Keratinocyte (primary cell): ENCODE measurements around the gene CSF3R. TPM values are rescaled to one million over a fixed set of nuclear protein-coding genes. Genes with fewer than 3 reads are reported as not detected.

Source experiments
- DNase-seq: peaks from one replicate; pipeline ENCODE4 v3.0.0-alpha.2; 2011; ENCODE audit warnings: low read depth, missing footprints, low spot score
- FAIRE-seq: peaks from 2 replicates; lab custom pipeline; 2011; peaks lifted over from hg19 to GRCh38; lab: Jason Lieb, UNC
- H2AFZ ChIP-seq: 2 replicates; pipeline ENCODE4 v1.6.0; 2012; ENCODE audit warnings: low read length, control low read depth, inconsistent platforms; ENCODE audit not compliant: control insufficient read depth
- H3K27ac ChIP-seq: 2 replicates; pipeline ENCODE4 v1.5.1; 2011; ENCODE audit warnings: low read length; ENCODE audit not compliant: control insufficient read depth, insufficient read depth
- H3K27me3 ChIP-seq: 3 replicates; pipeline ENCODE4 v1.6.0; 2011; ENCODE audit warnings: low read length; ENCODE audit not compliant: control insufficient read depth, insufficient read depth; ENCODE audit errors: extremely low read depth
- H3K36me3 ChIP-seq, 2 experiments: 2 replicates in 1 of 2; 3 replicates in 1 of 2; pipeline ENCODE4 v1.5.1; 2011; ENCODE audit warnings: low read length in 2 of 2, mild to moderate bottlenecking in 1 of 2; ENCODE audit not compliant: control insufficient read depth in 2 of 2, insufficient read depth in 2 of 2; ENCODE audit errors: extremely low read depth in 1 of 2
- H3K4me1 ChIP-seq: 3 replicates; pipeline ENCODE4 v1.5.1; 2011; ENCODE audit warnings: low read length; ENCODE audit not compliant: control insufficient read depth, insufficient read depth; ENCODE audit errors: extremely low read depth
- H3K4me2 ChIP-seq: 3 replicates; pipeline ENCODE4 v1.6.0; 2011; ENCODE audit warnings: low read depth, low read length; ENCODE audit not compliant: control insufficient read depth, insufficient read depth; ENCODE audit errors: extremely low read depth
- H3K4me3 ChIP-seq, 3 experiments: fragments of 200-600 bp in 1 of 3; sonication (generic) in 1 of 3; 2 replicates in 2 of 3; 3 replicates in 1 of 3; pipeline ENCODE4 v1.5.1; 2011 to 2016; ENCODE audit warnings: low read length in 3 of 3, mild to moderate bottlenecking in 3 of 3, control low read depth in 2 of 3, inconsistent platforms in 1 of 3, low read depth in 1 of 3, mixed read lengths in 1 of 3, mixed run types in 1 of 3, moderate library complexity in 1 of 3; ENCODE audit not compliant: control insufficient read depth in 2 of 3, insufficient read depth in 2 of 3; ENCODE audit errors: extremely low read depth in 1 of 3
- H3K79me2 ChIP-seq: 2 replicates; pipeline ENCODE4 v1.6.0; 2012; ENCODE audit warnings: low read length; ENCODE audit not compliant: control insufficient read depth, insufficient read depth
- H3K9ac ChIP-seq: 3 replicates; pipeline ENCODE4 v1.6.0; 2011; ENCODE audit warnings: low read length; ENCODE audit not compliant: control insufficient read depth, insufficient read depth; ENCODE audit errors: extremely low read depth
- H3K9me1 ChIP-seq: 3 replicates; pipeline ENCODE4 v1.6.0; 2011; ENCODE audit warnings: low read length; ENCODE audit not compliant: control insufficient read depth, insufficient read depth; ENCODE audit errors: extremely low read depth
- H3K9me3 ChIP-seq: 2 replicates; pipeline ENCODE4 v1.5.1; 2012; ENCODE audit warnings: low read depth, low read length; ENCODE audit not compliant: control insufficient read depth
- H4K20me1 ChIP-seq: 3 replicates; pipeline ENCODE4 v1.6.0; 2011; ENCODE audit warnings: low read length; ENCODE audit not compliant: control insufficient read depth, insufficient read depth; ENCODE audit errors: extremely low read depth
- EZH2 ChIP-seq: IDR thresholded peaks from one replicate; pipeline ENCODE4 v1.6.1; 2012; ENCODE audit warnings: inconsistent platforms, mild to moderate bottlenecking, low read length, moderate library complexity
- dilution Hi-C: fragments of 300-500 bp; cut with MboI; formaldehyde crosslinking; loops from one replicate; pipeline ENCODE4 v1.7.0; 2020; ENCODE audit warnings: low sequenced_read_pairs; ENCODE audit not compliant: extremely low pct_ligation_motif_present
- polyA plus RNA-seq, 5 experiments: library from polyadenylated mRNA; depleted of rRNA in 3 of 5; stranded (reverse) in 3 of 5; stranded (forward) in 1 of 5; unstranded in 1 of 5; fragments of >200 nt; gene quantifications; 1 replicate in 1 of 5; 2 replicates in 3 of 5; 3 replicates in 1 of 5; pipeline versions ENCODE4 v1.2.1 to v1.2.3, GENCODE V29; 2011 to 2012; ENCODE audit warnings: missing spikeins in 2 of 5, low read depth in 1 of 5, low replicate concordance in 1 of 5
- TF ChIP-seq, protein P1 (sequence below), 3 experiments: IDR thresholded peaks in 1 of 3; conservative IDR thresholded peaks in 1 of 3; optimal IDR thresholded peaks in 1 of 3; 2 replicates in 2 of 3; 3 replicates in 1 of 3; pipeline versions ENCODE3 to v1.5.1; 2011; ENCODE audit warnings: low read length in 3 of 3, mild to moderate bottlenecking in 3 of 3, moderate library complexity in 2 of 3, control low read depth in 1 of 3, inconsistent platforms in 1 of 3; ENCODE audit not compliant: insufficient read depth in 2 of 3; ENCODE audit errors: extremely low read depth in 1 of 3

Gene CSF3R
- polyA plus RNA-seq, 1 donor (not counting 4 experiments of a cell fraction or from before 2014, with no cell fraction given): not detected

- no peaks in the 10 kb centered on the region for H3K4me1 ChIP-seq
- no peak overlapping the region for H3K27ac ChIP-seq
- FAIRE-seq: no peak
These were observed 14.5 kb upstream of the CSF3R start for GRCh38 chr1:36497207-36497606.

DNA sequence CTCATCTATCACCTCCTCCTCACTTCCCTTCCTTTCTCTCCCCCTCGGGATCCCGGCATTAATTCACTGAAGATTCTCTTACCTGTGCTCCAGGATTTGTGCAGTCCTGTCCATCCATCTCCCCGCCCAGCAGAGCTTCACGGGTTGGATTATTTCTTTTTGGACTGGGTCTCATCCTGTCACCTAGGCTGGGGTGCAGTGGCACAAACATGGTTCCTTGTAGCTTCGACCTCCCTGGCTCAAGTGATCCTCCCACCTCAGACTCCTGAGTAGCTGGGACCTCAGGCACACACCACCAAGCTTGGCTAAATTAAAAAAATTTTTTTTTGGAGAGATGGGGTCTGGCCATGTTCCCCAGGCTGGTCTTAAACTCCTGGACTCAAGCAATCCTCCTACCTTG is 12.3 kb upstream of the CSF3R start:
- no peaks in the 10 kb centered on the region for H4K20me1 ChIP-seq
- H3K9me1 ChIP-seq: no peaks in the 10 kb centered on the region
- no peak overlapping the region for H3K4me2 ChIP-seq
- TF ChIP-seq EZH2: no peak
- TF ChIP-seq, protein P1, sequence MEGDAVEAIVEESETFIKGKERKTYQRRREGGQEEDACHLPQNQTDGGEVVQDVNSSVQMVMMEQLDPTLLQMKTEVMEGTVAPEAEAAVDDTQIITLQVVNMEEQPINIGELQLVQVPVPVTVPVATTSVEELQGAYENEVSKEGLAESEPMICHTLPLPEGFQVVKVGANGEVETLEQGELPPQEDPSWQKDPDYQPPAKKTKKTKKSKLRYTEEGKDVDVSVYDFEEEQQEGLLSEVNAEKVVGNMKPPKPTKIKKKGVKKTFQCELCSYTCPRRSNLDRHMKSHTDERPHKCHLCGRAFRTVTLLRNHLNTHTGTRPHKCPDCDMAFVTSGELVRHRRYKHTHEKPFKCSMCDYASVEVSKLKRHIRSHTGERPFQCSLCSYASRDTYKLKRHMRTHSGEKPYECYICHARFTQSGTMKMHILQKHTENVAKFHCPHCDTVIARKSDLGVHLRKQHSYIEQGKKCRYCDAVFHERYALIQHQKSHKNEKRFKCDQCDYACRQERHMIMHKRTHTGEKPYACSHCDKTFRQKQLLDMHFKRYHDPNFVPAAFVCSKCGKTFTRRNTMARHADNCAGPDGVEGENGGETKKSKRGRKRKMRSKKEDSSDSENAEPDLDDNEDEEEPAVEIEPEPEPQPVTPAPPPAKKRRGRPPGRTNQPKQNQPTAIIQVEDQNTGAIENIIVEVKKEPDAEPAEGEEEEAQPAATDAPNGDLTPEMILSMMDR (optimal IDR thresholded peaks at IDR 0.05 in 1 of 3, IDR thresholded peaks at IDR 0.05 in 1 of 3, conservative IDR thresholded peaks at IDR 0.05 in 1 of 3; ENCODE audit: extremely low read depth in 1 of 3, insufficient read depth in 2 of 3, low read length in 3 of 3): no peak
- H3K4me1 ChIP-seq: no peaks in the 10 kb centered on the region
- no peak for DNase-seq
- H3K79me2 ChIP-seq: no peaks in the 10 kb centered on the region
- H2AFZ ChIP-seq: no peak overlapping the region
- H3K9ac ChIP-seq: no peak overlapping the region
- H3K4me3 ChIP-seq: no peak overlapping the region
- H3K9me3 ChIP-seq: no peaks in the 10 kb centered on the region
- dilution Hi-C loops: no loop called here
- H3K27me3 ChIP-seq: peaks cover 8% of the 10 kb centered on the region
- no peaks in the 10 kb centered on the region for H3K36me3 ChIP-seq
- no peak overlapping the region for H3K27ac ChIP-seq
- no peak for FAIRE-seq

More at GRCh38 chr1:36497207-36497606, 14.5 kb upstream of the CSF3R start:
- Histone ChIP-seq H4K20me1 (no peaks in the 10 kb centered on the region), H2AFZ (no peak overlapping the region), H3K4me2 (no peak overlapping the region), H3K36me3 (no peaks in the 10 kb centered on the region), H3K9ac (no peak overlapping the region), H3K79me2 (no peaks in the 10 kb centered on the region), H3K9me1 (no peaks in the 10 kb centered on the region), H3K9me3 (no peaks in the 10 kb centered on the region), H3K27me3 (peaks cover 8% of the 10 kb centered on the region), H3K4me3 (no peak overlapping the region)
- DNase-seq: no peak
- TF ChIP-seq EZH2: no peak
- TF ChIP-seq, protein P1 (optimal IDR thresholded peaks at IDR 0.05 in 1 of 3, IDR thresholded peaks at IDR 0.05 in 1 of 3, conservative IDR thresholded peaks at IDR 0.05 in 1 of 3; ENCODE audit: extremely low read depth in 1 of 3, insufficient read depth in 2 of 3, low read length in 3 of 3): no peak
- dilution Hi-C loops: no loop called here
